Fibroblast of lung (primary cell): ENCODE data around the gene ORAI1. TPM values are rescaled to one million over a fixed set of nuclear protein-coding genes. Genes with fewer than 3 reads are reported as not detected.

Source experiments
- DNase-seq, 2 donors: peaks; one replicate each; pipeline versions ENCODE4 v3.0.0 to v3.0.0-alpha.2; 2010; ENCODE audit warnings: low read depth in 2 of 2
- H2AFZ ChIP-seq: 2 replicates; pipeline ENCODE4 v1.5.1; 2012; ENCODE audit warnings: low read length, control low read depth, inconsistent platforms
- H3K27ac ChIP-seq: 2 replicates; pipeline ENCODE4 v1.5.1; 2011; ENCODE audit warnings: low read length, control low read depth; ENCODE audit not compliant: insufficient read depth
- H3K27me3 ChIP-seq: 2 replicates; pipeline ENCODE4 v1.5.1; 2011; ENCODE audit warnings: mild to moderate bottlenecking, low read length; ENCODE audit not compliant: control insufficient read depth, insufficient read depth
- H3K36me3 ChIP-seq: 2 replicates; pipeline ENCODE4 v1.5.1; 2011; ENCODE audit warnings: low read length; ENCODE audit not compliant: control insufficient read depth, insufficient read depth
- H3K4me1 ChIP-seq: 2 replicates; pipeline ENCODE4 v1.5.1; 2011; ENCODE audit warnings: low read length; ENCODE audit not compliant: control insufficient read depth, insufficient read depth; ENCODE audit errors: extremely low read depth
- H3K4me2 ChIP-seq: 2 replicates; pipeline ENCODE4 v1.5.1; 2011; ENCODE audit warnings: low read length, control low read depth; ENCODE audit not compliant: insufficient read depth; ENCODE audit errors: extremely low read depth
- H3K4me3 ChIP-seq, 4 experiments: fragments of 200-600 bp in 1 of 4; sonication (generic) in 1 of 4; replicated peaks in 1 of 4; 2 replicates each; pipeline ENCODE4 v1.5.1; 2011 to 2016; ENCODE audit warnings: low read length in 4 of 4, low read depth in 3 of 4, mild to moderate bottlenecking in 3 of 4, control low read depth in 2 of 4, inconsistent platforms in 1 of 4, mixed read lengths in 1 of 4; ENCODE audit not compliant: insufficient read depth in 1 of 4; ENCODE audit errors: control extremely low read depth in 1 of 4
- H3K79me2 ChIP-seq: 2 replicates; pipeline ENCODE4 v1.5.1; 2012; ENCODE audit warnings: mild to moderate bottlenecking, low read length, inconsistent platforms; ENCODE audit not compliant: control insufficient read depth, insufficient read depth
- H3K9ac ChIP-seq: 2 replicates; pipeline ENCODE4 v1.5.1; 2011; ENCODE audit warnings: mild to moderate bottlenecking, low read length, control low read depth; ENCODE audit not compliant: insufficient read depth
- H3K9me3 ChIP-seq: 2 replicates; pipeline ENCODE4 v1.5.1; 2012; ENCODE audit warnings: low read depth, low read length; ENCODE audit not compliant: control insufficient read depth, insufficient read depth
- H4K20me1 ChIP-seq: 2 replicates; pipeline ENCODE4 v1.5.1; 2011; ENCODE audit warnings: low read length; ENCODE audit not compliant: control insufficient read depth, insufficient read depth; ENCODE audit errors: extremely low read depth
- CTCF ChIP-seq, 2 donors: IDR thresholded peaks in 1 of 2; conservative IDR thresholded peaks in 1 of 2; 1 replicate in 1 of 2; 2 replicates in 1 of 2; pipeline ENCODE4 v1.5.1; 2011 to 2012; ENCODE audit warnings: low read length in 2 of 2, control low read depth in 1 of 2, inconsistent platforms in 1 of 2, low read depth in 1 of 2, mild to moderate bottlenecking in 1 of 2
- EZH2 ChIP-seq: IDR thresholded peaks from 2 replicates; pipeline ENCODE4 v1.5.1; 2012; ENCODE audit warnings: low read length, control low read depth, mild to moderate bottlenecking; ENCODE audit errors: missing control alignments
- polyA plus RNA-seq, 2 donors: library from polyadenylated mRNA; depleted of rRNA in 1 of 2; stranded (reverse) in 1 of 2; unstranded in 1 of 2; fragments of >200 nt; gene quantifications; 2 replicates each; pipeline ENCODE4 v1.2.1, GENCODE V29; 2011 to 2012; ENCODE audit warnings: missing spikeins in 1 of 2
- total RNA-seq: library from RNA; depleted of rRNA; stranded (reverse); fragments of >200 nt; gene quantifications from 2 replicates; pipeline ENCODE4 v1.2.1, GENCODE V29; 2014

The ORAI1 gene
- total and polyA plus RNA-seq, 2 donors (not counting 1 experiment from before 2014, with no cell fraction given) = 7.4 to 8.1 TPM

DNA sequence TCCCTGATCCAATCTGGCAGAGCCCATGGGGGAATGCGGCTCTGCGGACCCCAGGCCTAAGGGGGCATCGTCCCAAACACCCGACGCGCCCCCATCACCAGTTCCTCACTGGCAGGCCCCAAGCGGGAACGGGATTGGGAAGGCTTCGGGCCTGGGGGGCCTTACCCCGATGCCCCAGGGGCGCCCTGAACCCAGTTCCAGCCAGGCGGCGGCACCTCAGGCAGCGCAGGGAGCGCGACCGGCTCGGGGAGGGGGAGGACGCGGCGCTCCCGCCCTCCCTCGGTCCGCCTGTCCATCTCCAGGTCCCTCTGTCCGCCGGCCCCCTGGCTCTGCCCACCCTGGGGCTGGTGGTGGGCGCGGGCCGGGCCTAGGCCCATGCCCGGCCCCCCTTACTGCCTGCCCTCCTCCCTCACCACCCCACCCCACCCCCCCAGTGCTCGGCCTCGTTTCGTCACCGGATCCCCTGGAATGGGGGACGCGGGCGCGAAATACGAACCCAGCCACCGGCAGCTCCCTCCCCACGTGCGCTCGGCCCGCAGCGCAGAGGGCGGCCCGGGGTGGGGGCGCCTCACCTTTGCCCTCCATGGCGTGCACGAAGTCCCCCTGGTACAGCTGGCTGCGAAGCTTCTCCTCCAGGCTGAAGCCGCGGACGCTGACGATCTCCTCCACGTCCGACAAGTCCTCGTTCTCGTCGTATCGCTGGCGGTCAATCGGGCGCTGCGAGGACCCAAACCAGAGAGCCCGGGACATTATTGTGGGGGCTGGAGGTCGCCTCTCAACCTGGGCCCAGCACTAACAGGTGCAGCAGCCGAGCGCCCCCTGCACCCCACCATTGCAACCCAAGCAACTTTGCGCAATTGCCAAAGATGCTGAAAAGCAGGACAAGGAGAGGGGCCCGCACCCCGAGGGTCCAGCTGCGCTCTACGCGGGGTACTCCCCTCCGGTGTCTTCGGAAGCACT, 47.8 kb upstream of the ORAI1 start:
- Histone ChIP-seq H3K36me3 (peaks cover 2% of the 10 kb centered on the region), H3K4me2 (peak overlapping the region; percentile 89), H3K9ac (peak overlapping the region; percentile 61), H3K27ac (peak overlapping the region; percentile 90), H3K79me2 (peaks cover 9% of the 10 kb centered on the region), H4K20me1 (no peaks in the 10 kb centered on the region), H3K4me1 (peaks cover 29% of the 10 kb centered on the region), H3K4me3 (peak overlapping the region; percentile 56 to 67 (median 62)), H3K27me3 (no peaks in the 10 kb centered on the region), H3K9me3 (no peaks in the 10 kb centered on the region), H2AFZ (peak overlapping the region; percentile 64)
- peak in 1 of 2 donors; percentile 42 for DNase-seq
- TF ChIP-seq EZH2 (no peak), CTCF (conservative IDR thresholded peaks at IDR 0.05 in 1 of 2, IDR thresholded peaks at IDR 0.05 in 1 of 2; ENCODE audit: low read depth in 1 of 2, low read length in 2 of 2) (no peak)

GRCh38 chr12:121579190-121579791, 47.0 kb upstream of the ORAI1 start:
- Histone ChIP-seq H3K4me2 (peak overlapping the region; percentile 85), H3K36me3 (peaks cover 2% of the 10 kb centered on the region), H3K79me2 (peaks cover 9% of the 10 kb centered on the region), H3K4me1 (peaks cover 29% of the 10 kb centered on the region), H3K4me3 (peak overlapping the region; percentile 58 to 79 (median 66)), H4K20me1 (no peaks in the 10 kb centered on the region), H3K9me3 (no peaks in the 10 kb centered on the region), H2AFZ (no peak overlapping the region), H3K9ac (peak overlapping the region; percentile 61), H3K27ac (peak overlapping the region; percentile 90), H3K27me3 (no peaks in the 10 kb centered on the region)
- TF ChIP-seq CTCF (conservative IDR thresholded peaks at IDR 0.05 in 1 of 2, IDR thresholded peaks at IDR 0.05 in 1 of 2; ENCODE audit: low read depth in 1 of 2, low read length in 2 of 2) = no peak
- DNase-seq = no peak
